ENCODE measurements around the gene REXO1. TPM values are rescaled to one million over a fixed set of nuclear protein-coding genes. Genes with fewer than 3 reads are reported as not detected.

The REXO1 gene, protein sequence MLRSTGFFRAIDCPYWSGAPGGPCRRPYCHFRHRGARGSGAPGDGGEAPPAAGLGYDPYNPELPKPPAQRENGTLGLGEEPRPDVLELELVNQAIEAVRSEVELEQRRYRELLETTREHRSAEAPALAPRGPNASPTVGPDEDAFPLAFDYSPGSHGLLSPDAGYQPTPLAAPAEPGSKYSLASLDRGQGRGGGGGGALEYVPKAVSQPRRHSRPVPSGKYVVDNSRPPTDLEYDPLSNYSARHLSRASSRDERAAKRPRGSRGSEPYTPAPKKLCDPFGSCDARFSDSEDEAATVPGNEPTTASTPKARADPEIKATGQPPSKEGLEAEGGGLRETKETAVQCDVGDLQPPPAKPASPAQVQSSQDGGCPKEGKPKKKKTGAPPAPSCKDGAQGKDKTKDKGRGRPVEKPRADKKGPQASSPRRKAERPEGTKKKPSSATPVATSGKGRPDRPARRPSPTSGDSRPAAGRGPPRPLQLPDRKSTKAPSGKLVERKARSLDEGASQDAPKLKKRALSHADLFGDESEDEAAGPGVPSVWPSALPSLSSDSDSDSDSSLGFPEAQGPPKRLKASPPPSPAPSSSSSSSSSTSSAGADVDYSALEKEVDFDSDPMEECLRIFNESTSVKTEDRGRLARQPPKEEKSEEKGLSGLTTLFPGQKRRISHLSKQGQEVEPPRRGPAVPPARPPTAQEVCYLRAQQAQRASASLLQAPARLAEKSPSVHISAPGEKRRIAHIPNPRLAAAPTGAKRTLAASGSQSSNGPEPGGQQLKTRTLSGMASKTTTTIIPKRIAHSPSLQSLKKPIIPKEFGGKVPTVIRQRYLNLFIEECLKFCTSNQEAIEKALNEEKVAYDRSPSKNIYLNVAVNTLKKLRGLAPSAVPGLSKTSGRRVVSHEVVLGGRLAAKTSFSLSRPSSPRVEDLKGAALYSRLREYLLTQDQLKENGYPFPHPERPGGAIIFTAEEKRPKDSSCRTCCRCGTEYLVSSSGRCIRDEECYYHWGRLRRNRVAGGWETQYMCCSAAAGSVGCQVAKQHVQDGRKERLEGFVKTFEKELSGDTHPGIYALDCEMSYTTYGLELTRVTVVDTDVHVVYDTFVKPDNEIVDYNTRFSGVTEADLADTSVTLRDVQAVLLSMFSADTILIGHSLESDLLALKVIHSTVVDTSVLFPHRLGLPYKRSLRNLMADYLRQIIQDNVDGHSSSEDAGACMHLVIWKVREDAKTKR
- total RNA-seq (2014; rRNA removed; shearing (Covaris generic)) (28.4 and 90.1 TPM in 2 replicates), polyA plus RNA-seq (2016; fragmentation: Nextera tagmentation; extraction: Ambion mirVana) (20.2 and 23.5 TPM in 2 replicates)
- long read RNA-seq: 0 reads

DNA sequence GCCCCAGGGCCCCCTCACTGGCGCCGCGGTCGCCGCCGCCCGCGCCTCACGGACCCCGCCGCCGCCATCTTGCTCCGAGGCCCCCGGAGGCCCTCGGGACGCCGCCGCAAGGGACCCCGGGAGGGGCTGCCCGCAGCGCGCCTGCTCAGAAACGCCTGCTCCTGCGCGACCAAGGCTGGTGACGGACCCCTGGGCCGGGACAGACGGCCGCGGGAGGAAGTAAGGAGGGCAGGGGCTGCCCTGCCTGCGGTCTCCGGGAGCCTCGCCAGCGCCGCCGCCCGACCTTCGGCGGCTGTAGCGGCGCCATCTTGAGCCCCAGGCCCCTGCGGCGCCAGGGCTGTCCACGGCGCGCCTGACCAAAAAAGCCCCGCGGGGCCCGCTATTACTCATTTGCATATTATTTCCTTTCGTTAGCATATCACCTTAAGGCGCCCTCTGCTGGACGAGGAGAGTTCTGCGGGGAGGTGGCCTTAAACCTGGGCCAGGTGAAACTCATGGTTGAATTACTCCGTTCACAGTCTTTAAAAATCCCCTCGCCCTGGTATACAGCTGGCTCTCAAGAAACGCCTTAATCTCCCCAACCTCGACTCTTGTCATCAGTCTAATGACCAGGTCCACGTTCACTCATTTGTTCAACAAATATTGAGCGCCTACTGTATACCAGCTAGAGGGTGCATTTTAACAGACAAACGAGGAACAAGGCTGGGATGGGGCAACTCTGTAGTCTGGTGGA lies at the start of gene REXO1:
Gene REXO1 (minus strand): TSS at position 85 of the 733 bp plus-strand sequence. CDS start 125 bp downstream, outside the sequence.
- peak within 1 kb of the TSS; percentile 98 for H3K4me2 ChIP-seq
- H3K36me3 ChIP-seq (ENCODE audit: insufficient read depth): no peaks in the 10 kb centered on the region
- TF ChIP-seq CREB1 (CRISPR knock-in tag; IDR thresholded peaks at IDR 0.05; ENCODE audit: low read depth) (peak; percentile 12; the same call in 1 of the 2 replicates), POLR2AphosphoS5 (IDR thresholded peaks at IDR 0.05; ENCODE audit: low read depth) (no peak)
- TF ChIP-seq, protein P1, sequence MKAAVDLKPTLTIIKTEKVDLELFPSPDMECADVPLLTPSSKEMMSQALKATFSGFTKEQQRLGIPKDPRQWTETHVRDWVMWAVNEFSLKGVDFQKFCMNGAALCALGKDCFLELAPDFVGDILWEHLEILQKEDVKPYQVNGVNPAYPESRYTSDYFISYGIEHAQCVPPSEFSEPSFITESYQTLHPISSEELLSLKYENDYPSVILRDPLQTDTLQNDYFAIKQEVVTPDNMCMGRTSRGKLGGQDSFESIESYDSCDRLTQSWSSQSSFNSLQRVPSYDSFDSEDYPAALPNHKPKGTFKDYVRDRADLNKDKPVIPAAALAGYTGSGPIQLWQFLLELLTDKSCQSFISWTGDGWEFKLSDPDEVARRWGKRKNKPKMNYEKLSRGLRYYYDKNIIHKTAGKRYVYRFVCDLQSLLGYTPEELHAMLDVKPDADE (IDR thresholded peaks at IDR 0.05): peak; percentile 49
- TF ChIP-seq, protein P2, sequence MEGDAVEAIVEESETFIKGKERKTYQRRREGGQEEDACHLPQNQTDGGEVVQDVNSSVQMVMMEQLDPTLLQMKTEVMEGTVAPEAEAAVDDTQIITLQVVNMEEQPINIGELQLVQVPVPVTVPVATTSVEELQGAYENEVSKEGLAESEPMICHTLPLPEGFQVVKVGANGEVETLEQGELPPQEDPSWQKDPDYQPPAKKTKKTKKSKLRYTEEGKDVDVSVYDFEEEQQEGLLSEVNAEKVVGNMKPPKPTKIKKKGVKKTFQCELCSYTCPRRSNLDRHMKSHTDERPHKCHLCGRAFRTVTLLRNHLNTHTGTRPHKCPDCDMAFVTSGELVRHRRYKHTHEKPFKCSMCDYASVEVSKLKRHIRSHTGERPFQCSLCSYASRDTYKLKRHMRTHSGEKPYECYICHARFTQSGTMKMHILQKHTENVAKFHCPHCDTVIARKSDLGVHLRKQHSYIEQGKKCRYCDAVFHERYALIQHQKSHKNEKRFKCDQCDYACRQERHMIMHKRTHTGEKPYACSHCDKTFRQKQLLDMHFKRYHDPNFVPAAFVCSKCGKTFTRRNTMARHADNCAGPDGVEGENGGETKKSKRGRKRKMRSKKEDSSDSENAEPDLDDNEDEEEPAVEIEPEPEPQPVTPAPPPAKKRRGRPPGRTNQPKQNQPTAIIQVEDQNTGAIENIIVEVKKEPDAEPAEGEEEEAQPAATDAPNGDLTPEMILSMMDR (conservative IDR thresholded peaks at IDR 0.05; ENCODE audit: low read depth in 2 of 2): peak; percentile 86 to 88
- peak within 1 kb of the TSS; percentile 96 for H3K27ac ChIP-seq (ENCODE audit: low read depth)
- H3K36me3 Mint-ChIP-seq (ENCODE audit: low read depth): peaks cover 2% of the 10 kb centered on the region; the same call in 2 of the 3 replicates
- peak within 1 kb of the TSS; percentile 90 for H3K4me3 Mint-ChIP-seq
- 0 out of 3 replicates have a peak, but pooled peaks cover 2% of the 10 kb centered on the region for H3K9me3 Mint-ChIP-seq
- peaks cover 38% of the 10 kb centered on the region for H3K4me1 Mint-ChIP-seq
- H2AFZ ChIP-seq: no peak within 1 kb of the TSS
- peaks cover 15% of the 10 kb centered on the region for H4K20me1 ChIP-seq (replicated peaks; ENCODE audit: insufficient read depth)
- peaks cover 20% of the 10 kb centered on the region for H3F3A ChIP-seq (replicated peaks; ENCODE audit: low read depth)
- peak; percentile 97 for DNase-seq (ENCODE audit: low spot score)
- peaks cover 3% of the 10 kb centered on the region; the same call in 1 of the 2 replicates for H3K4me1 ChIP-seq (ENCODE audit: insufficient read depth)
- peak; percentile 32 for ATAC-seq
- peak within 1 kb of the TSS; percentile 94 for H3K27ac Mint-ChIP-seq
- no peaks in the 10 kb centered on the region for H3K27me3 ChIP-seq (ENCODE audit: insufficient read depth)
- H3K79me2 ChIP-seq (replicated peaks; ENCODE audit: insufficient read depth): peaks cover 45% of the 10 kb centered on the region
- no peaks in the 10 kb centered on the region for H3K9me2 ChIP-seq (ENCODE audit: insufficient read depth)
- H3K4me3 ChIP-seq: peak within 1 kb of the TSS; percentile 96
- peaks cover 28% of the 10 kb centered on the region for H3K27me3 Mint-ChIP-seq (ENCODE audit: insufficient read depth, low read depth, poor library complexity)

- H3K4me3 ChIP-seq: no peak overlapping the region
- no peaks in the 10 kb centered on the region for H3F3A ChIP-seq (replicated peaks; ENCODE audit: low read depth)
- no peaks in the 10 kb centered on the region for H3K4me1 ChIP-seq (ENCODE audit: insufficient read depth)
- Mint-ChIP-seq H3K27me3 (ENCODE audit: insufficient read depth, low read depth, poor library complexity) (peaks cover 23% of the 10 kb centered on the region), H3K36me3 (ENCODE audit: low read depth) (no peaks in the 10 kb centered on the region), H3K9me3 (peaks cover 2% of the 10 kb centered on the region; the same call in 1 of the 3 replicates), H3K4me3 (no peak overlapping the region), H3K27ac (no peak overlapping the region), H3K4me1 (peaks cover 7% of the 10 kb centered on the region; the same call in 2 of the 3 replicates)
- H3K9me2 ChIP-seq (ENCODE audit: insufficient read depth): no peaks in the 10 kb centered on the region
- no peak overlapping the region for H3K27ac ChIP-seq (ENCODE audit: low read depth)
- H2AFZ ChIP-seq: no peak overlapping the region
- H3K36me3 ChIP-seq (ENCODE audit: insufficient read depth): no peaks in the 10 kb centered on the region
- DNase-seq (ENCODE audit: low spot score): no peak
- no peaks in the 10 kb centered on the region for H3K27me3 ChIP-seq (ENCODE audit: insufficient read depth)
- no peak for ATAC-seq
- H3K4me2 ChIP-seq: no peak overlapping the region
- H4K20me1 ChIP-seq (replicated peaks; ENCODE audit: insufficient read depth): no peaks in the 10 kb centered on the region
- TF ChIP-seq, protein P1 (IDR thresholded peaks at IDR 0.05): no peak
- TF ChIP-seq ZNF114 (CRISPR knock-in tag; IDR thresholded peaks at IDR 0.05) (no peak), CREB1 (CRISPR knock-in tag; IDR thresholded peaks at IDR 0.05; ENCODE audit: low read depth) (no peak), ZNF331 (CRISPR knock-in tag; IDR thresholded peaks at IDR 0.05; ENCODE audit: low read depth) (no peak), NANOG (IDR thresholded peaks at IDR 0.05; ENCODE audit: borderline replicate concordance) (no peak), JUNB (IDR thresholded peaks at IDR 0.05; ENCODE audit: unreplicated experiment) (no peak), EZH2 (IDR thresholded peaks at IDR 0.05; ENCODE audit: low read depth, unreplicated experiment) (no peak), POLR2AphosphoS5 (IDR thresholded peaks at IDR 0.05; ENCODE audit: low read depth) (no peak), EZH2phosphoT487 (IDR thresholded peaks at IDR 0.05; ENCODE audit: unreplicated experiment) (no peak)
- TF ChIP-seq, protein P2 (conservative IDR thresholded peaks at IDR 0.05; ENCODE audit: low read depth in 2 of 2): no peak
- no peaks in the 10 kb centered on the region for H3K79me2 ChIP-seq (replicated peaks; ENCODE audit: insufficient read depth)
Observed at GRCh38 chr19:1896508-1896907, 48.2 kb upstream of the REXO1 start.
